Prostate gland (tissue), 2 donors: ENCODE data around the gene TUBGCP2. TPM values are rescaled to one million over a fixed set of nuclear protein-coding genes. Genes with fewer than 3 reads are reported as not detected.

ENCODE experiments used
- DNase-seq: peaks from one replicate; pipeline ENCODE4 v3.0.0-alpha.2; 2019; ENCODE audit warnings: low spot score
- H3K27ac ChIP-seq, 2 donors: fragments of 200-600 bp; sonication (generic); 2 replicates each; pipeline ENCODE4 v1.5.1; 2017 to 2019
- H3K27me3 ChIP-seq: fragments of 200-600 bp; sonication (generic); replicated peaks from 2 replicates; pipeline ENCODE4 v1.5.1; 2019; ENCODE audit not compliant: insufficient read depth
- H3K36me3 ChIP-seq, 2 donors: fragments of 200-600 bp; sonication (generic); 1 replicate in 1 of 2; 2 replicates in 1 of 2; pipeline versions ENCODE4 v1.5.1 to v1.8.1; 2017 to 2019
- H3K4me1 ChIP-seq: fragments of 200-600 bp; sonication (generic); replicated peaks from 2 replicates; pipeline ENCODE4 v1.5.1; 2019
- H3K4me3 ChIP-seq, 2 donors: fragments of 200-600 bp; sonication (generic); 2 replicates each; pipeline ENCODE4 v1.5.1; 2017 to 2019
- H3K9me3 ChIP-seq: fragments of 200-600 bp; sonication (generic); 2 replicates; pipeline ENCODE4 v1.5.1; 2017
- CTCF ChIP-seq, 4 experiments: fragments of 200-600 bp in 2 of 4; fragments of 450-650 bp in 2 of 4; sonication (generic) in 2 of 4; IDR thresholded peaks; 1 replicate in 3 of 4; 2 replicates in 1 of 4; pipeline ENCODE4 v1.5.1; 2016 to 2019; ENCODE audit warnings: antibody characterized with exemption in 4 of 4, mild to moderate bottlenecking in 2 of 4, moderate library complexity in 2 of 4
- POLR2A ChIP-seq: fragments of 450-650 bp; IDR thresholded peaks from one replicate; pipeline ENCODE4 v1.6.1; 2016; ENCODE audit warnings: antibody characterized with exemption, mild to moderate bottlenecking
- POLR2AphosphoS5 ChIP-seq: sonication (generic); formaldehyde crosslinking; IDR thresholded peaks from one replicate; pipeline ENCODE4 v1.6.1; 2017; ENCODE audit warnings: antibody characterized with exemption
- WGBS: methylation state at CpG from one replicate; pipeline ENCODE4 v1.1.5; 2018; 5-methylcytosine and 5-hydroxymethylcytosine counted together
- intact Hi-C: fragments of 100-400 bp; cut with DNase I; formaldehyde crosslinking; loops from one replicate; pipeline ENCODE4 v1.14.2; 2022
- total RNA-seq, 2 donors: library from RNA; depleted of rRNA; stranded (reverse); fragments of >200 nt; gene quantifications; one replicate each; pipeline ENCODE4 v1.1.0, GENCODE V29; 2016

Gene TUBGCP2
- total RNA-seq, 2 donors from 2014 or later: 53.5 to 78.5 TPM

GRCh38 chr10:133249975-133250754 is 58.5 kb downstream of the TUBGCP2 start:
- WGBS: 53% methylated on average over 11 of the region's 11 CpGs
- H3K36me3 ChIP-seq: no peaks in the 10 kb centered on the region
- H3K4me3 ChIP-seq: no peak overlapping the region
- H3K27me3 ChIP-seq: peaks cover 7% of the 10 kb centered on the region
- H3K27ac ChIP-seq: no peak overlapping the region
- no peaks in the 10 kb centered on the region for H3K4me1 ChIP-seq
- intact Hi-C loops: no loop called here
- TF ChIP-seq CTCF (IDR thresholded peaks at IDR 0.05): no peak
- no peak for TF ChIP-seq POLR2A
- TF ChIP-seq POLR2AphosphoS5: no peak
- no peak for DNase-seq
- H3K9me3 ChIP-seq: no peaks in the 10 kb centered on the region

DNA sequence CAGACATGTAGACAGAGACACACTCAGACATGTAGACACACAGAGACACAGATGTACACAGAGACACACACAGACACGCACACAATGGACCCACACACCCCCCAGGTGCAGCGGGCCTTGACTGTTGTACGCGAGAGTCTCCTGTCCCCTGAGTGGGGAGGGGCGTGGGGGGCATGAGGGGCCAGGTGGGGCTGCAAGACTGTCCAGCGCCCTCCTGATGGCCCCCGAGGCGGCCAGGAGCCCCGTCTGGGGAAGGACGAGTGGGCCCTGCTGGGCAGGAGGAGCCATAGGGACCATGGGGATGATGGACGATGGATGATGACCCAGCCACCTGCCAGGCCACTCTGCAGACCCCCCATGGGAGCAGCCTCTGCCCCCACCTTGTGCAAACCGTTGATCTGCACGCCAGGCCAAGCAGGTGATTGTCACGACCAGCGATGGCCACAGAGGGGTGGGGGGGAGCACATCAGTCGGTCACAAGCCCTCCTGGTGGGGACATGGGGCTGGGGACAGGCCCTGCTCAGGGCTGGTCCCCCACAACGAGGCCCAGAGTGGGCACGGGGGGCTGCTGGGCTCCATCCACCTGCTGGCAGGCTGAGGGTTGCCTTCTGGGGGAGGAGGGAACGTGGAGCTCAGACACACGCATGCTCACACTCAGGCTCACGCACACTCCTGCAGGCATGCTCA is 59.4 kb downstream of the TUBGCP2 start:
- no peak for DNase-seq
- Histone ChIP-seq H3K27me3 (peaks cover 7% of the 10 kb centered on the region), H3K27ac (no peak overlapping the region), H3K9me3 (no peaks in the 10 kb centered on the region), H3K4me1 (no peaks in the 10 kb centered on the region), H3K4me3 (no peak overlapping the region), H3K36me3 (no peaks in the 10 kb centered on the region)
- intact Hi-C loops: no loop called here
- TF ChIP-seq POLR2A (no peak), POLR2AphosphoS5 (no peak), CTCF (IDR thresholded peaks at IDR 0.05) (no peak)
- WGBS: 67% methylated on average over 21 of the region's 21 CpGs

DNA sequence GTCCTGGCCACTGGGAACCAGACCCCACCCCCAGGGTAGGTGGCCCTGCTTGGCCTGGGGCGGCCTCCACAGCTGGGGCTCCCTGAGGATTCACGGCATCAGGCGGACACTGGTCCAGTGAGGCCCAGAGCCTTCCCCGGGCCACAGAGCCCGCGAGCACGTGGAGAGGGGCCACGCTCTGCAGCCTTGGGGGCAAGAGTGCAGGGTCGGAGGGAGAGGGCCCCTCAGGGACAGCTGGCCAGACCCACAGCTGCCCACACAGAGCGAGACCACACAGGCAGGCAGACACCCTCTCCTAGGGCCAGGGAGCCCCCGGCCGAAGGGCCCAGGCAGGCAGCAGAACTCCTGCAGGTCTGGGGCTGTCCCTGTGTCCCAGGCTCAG is 60.3 kb downstream of the TUBGCP2 start:
- no peak for DNase-seq
- no peak overlapping the region for H3K27ac ChIP-seq
- intact Hi-C loops: no loop called here

GRCh38 chr10:133247681-133248333 is 60.9 kb downstream of the TUBGCP2 start:
- WGBS: 80% methylated on average over 34 of the region's 36 CpGs
- H3K27me3 ChIP-seq: peaks cover 7% of the 10 kb centered on the region
- intact Hi-C loops: no loop called here
- DNase-seq: no peak
- no peak overlapping the region for H3K4me3 ChIP-seq
- no peaks in the 10 kb centered on the region for H3K9me3 ChIP-seq
- H3K4me1 ChIP-seq: no peaks in the 10 kb centered on the region
- TF ChIP-seq CTCF (IDR thresholded peaks at IDR 0.05): no peak
- TF ChIP-seq POLR2A: no peak
- TF ChIP-seq POLR2AphosphoS5: no peak
- H3K27ac ChIP-seq: no peak overlapping the region
- no peaks in the 10 kb centered on the region for H3K36me3 ChIP-seq

More for the DNA sequence above, 60.3 kb downstream of the TUBGCP2 start:
- Histone ChIP-seq H3K9me3 (no peaks in the 10 kb centered on the region), H3K36me3 (no peaks in the 10 kb centered on the region), H3K4me3 (no peak overlapping the region), H3K4me1 (no peaks in the 10 kb centered on the region), H3K27me3 (peaks cover 7% of the 10 kb centered on the region)
- TF ChIP-seq POLR2A: no peak
- TF ChIP-seq CTCF (IDR thresholded peaks at IDR 0.05): no peak
- TF ChIP-seq POLR2AphosphoS5: no peak
- WGBS: 76% methylated on average over 5 of the region's 12 CpGs
